SK-MEL-5 (cell line): ENCODE results near the gene DOK7. TPM values are rescaled to one million over a fixed set of nuclear protein-coding genes. Genes with fewer than 3 reads are reported as not detected.
"Not testable (repeated sequence)": the region's sequence is repeated elsewhere in the genome, so short reads cannot be mapped to it uniquely, and the experiment has no call there.

Experiments
- DNase-seq: peaks from one replicate; pipeline ENCODE4 v3.0.0-alpha.2; 2016; ENCODE audit warnings: low read depth, low spot score
- in situ Hi-C: cut with HindIII; loops from 2 replicates; pipeline ENCODE4 v1.10.0; 2016; ENCODE audit warnings: low sequenced_read_pairs, high pct_unique_total_duplicates, low pct_unique_long_range_greater_than_20kb
- total RNA-seq: library from RNA; depleted of rRNA; stranded (reverse); fragments of >200 nt; shearing (Covaris generic); gene quantifications from 2 replicates; pipeline ENCODE4 v1.2.3, GENCODE V29; 2014; rRNA removed

DOK7 gene
- total RNA-seq, 1 experiment from 2014 or later, result not detected

- in situ Hi-C loops, result no loop called here
- DNase-seq, result no peak
Observed at GRCh38 chr4:3527914-3528876, 65.1 kb downstream of the DOK7 start.

GRCh38 chr4:3529363-3529762 is 66.3 kb downstream of the DOK7 start:
- in situ Hi-C loops, result no loop called here

DNA sequence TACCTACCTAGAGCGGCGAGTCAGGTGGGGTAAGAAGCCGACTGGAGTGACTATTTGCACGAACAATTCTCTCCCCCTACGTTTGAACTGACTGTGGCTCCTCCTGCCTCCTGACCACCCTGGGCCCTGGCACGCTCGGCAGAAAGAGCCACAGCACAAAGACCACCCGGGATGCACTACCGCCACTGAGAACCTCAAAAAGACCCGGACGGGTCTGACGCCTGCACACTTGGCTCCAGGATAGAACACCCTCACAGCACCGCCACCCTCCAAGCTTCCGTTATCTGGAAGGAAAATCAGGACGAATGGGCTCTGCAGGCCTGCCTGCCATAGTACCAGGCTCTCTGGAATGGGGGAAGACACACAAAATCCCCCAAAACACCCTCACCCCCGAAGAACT is 66.9 kb downstream of the DOK7 start:
- in situ Hi-C loops, result no loop called here
- DNase-seq, result no peak

More at GRCh38 chr4:3529363-3529762, 66.3 kb downstream of the DOK7 start:
- DNase-seq, result no peak

DNA sequence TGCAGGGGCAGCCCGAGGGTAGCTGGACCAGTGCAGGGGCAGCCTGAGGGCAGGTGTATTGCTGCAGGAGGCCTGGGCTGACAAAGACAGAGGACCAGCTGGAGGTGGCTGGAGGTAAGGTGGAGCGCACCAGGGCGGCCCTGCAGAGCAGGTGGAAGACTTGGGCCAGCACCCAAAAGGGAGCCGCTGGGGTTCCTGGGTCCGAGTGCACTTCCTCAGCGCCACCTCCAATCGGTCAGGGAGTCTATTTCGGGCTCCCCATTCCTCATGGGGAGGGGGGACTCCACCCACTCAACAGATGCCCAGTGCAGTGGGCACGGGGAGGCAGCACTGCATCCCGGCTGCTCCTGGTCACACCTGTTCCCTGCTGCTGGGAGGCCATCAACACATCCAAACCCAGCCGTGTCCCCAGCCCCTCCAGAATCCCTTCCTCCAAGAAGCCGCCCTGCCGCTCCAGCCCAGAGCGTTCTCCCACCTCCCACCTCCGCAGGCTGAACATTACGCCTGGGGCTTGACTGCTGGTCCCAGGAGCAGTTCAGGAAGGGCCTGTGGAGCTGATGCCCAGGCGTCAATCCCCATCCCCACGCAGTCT is 67.7 kb downstream of the DOK7 start:
- no peak for DNase-seq
- in situ Hi-C loops, result no loop called here

DNA sequence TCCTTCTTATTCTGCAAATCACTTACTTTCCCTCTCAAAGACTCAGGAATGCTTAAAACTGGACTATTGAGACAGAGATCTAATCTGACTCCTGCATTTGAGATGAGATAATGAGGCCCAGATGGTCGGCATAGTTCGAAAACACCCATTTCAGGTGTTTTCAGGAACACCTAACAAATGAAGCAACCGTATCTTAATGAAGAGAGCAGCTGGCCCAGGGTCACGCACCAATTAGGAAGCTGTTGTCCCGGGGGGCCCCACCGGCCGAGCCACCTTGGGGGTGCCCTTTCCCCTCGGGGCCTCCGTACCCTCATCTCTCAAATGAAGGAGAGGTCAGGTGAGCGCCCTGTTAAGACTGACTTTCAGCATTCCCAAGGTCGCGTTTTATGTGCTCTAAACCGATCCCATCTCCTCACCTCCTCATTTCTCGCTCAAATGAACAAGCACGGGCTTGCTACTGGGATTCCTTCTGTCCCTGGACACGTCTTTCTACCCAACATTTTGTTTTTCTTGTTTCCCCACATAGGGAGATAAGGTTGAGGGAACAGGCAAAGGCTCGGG is 68.3 kb downstream of the DOK7 start:
- no peak for DNase-seq
- in situ Hi-C loops, result no loop called here

- in situ Hi-C loops, result no loop called here
- peak; percentile 87 for DNase-seq
Observed at GRCh38 chr4:3531879-3532750, 69.0 kb downstream of the DOK7 start, which contains the start of gene LRPAP1. Gene LRPAP1, minus strand, starts transcription at chr4:3532422. Its CDS starts 10 bp downstream, at chr4:3532412.

DNA sequence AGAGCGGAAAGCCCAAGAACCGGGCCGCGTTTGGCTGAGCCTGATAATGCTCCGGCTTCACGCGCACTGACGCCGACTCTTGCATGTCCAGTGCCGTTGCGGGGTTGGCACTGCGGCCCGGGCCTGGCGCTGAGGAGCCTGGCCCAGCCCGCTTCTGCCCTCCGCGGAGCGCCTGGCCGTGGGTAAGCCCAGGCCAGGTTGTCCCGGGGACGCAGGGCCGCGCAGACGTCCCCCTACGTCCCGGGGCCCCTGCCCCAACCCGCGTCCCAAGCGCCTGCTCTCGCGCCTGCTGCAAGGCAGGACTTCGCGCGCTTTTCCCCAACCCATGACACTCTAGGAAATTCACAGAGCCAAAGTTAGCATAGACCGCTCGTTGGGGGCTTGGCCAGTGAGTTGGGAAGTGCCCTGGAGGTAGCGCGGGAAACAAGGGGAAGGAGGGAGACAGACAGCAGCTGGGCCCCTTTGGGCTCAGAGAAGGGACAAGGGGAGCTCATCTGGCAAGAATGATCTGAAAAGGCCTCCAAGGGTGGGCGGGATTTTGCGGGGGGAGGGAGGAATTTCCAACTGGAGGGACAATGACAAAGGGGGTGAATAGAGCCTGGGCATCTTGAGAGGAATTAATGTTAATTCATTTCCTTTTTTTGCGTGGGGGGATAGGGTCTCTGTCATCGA is 69.8 kb downstream of the DOK7 start:
- in situ Hi-C loops, result no loop called here
- DNase-seq, result no peak

DNA sequence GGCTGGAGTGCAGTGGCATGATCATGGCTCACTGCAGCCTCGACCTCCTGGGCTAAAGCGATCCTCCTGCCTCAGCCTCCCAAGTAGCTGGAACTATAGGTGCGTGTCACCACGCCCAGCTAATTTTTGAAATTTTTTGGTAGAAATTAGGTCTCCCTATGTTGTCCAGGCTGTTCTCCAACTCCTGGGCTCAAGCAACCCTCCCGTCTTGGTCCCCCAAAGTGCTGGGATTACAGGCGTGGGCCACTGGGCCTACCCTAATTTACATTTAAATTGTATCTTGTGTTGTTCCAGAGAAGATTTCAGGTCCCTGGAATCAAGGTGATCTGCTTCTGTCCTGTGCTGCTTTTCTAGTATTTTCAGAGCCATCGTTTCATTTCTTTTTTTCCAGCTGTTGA is 70.3 kb downstream of the DOK7 start:
- in situ Hi-C loops, result no loop called here
- DNase-seq, result no peak

- DNase-seq, in situ Hi-C loops: not testable (repeated sequence)
Observed at GRCh38 chr4:3535812-3536211, 72.7 kb downstream of the DOK7 start.

DNA sequence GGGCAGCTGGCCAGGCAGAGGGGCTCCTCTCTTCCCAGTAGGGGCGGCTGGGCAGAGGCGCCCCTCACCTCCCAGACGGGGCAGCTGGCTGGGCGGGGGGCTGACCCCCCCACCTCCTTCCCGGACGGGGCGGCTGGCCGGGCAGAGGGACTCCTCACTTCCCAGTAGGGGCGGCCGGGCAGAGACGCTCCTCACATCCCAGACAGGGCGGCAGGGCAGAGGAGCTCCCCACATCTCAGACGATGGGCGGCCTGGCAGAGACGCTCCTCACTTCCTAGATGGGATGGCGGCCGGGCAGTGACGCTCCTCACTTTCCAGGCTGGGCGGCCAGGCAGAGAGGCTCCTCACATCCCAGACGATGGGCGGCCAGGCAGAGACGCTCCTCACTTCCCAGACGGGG is 75.8 kb downstream of the DOK7 start:
- in situ Hi-C loops, DNase-seq: not testable (repeated sequence)

- in situ Hi-C loops, DNase-seq: not testable (repeated sequence)
Observed at GRCh38 chr4:3543415-3543814, 80.3 kb downstream of the DOK7 start.

Other genes with a start within 250 kb of the DOK7 start
- 0.11 TPM in 1 of 2 replicates, not detected in the other for gene MSANTD1, start 214.1 kb upstream of the DOK7 start, total RNA-seq
- 3.9 and 4.8 TPM in 2 replicates for gene RGS12, start 170.3 kb upstream of the DOK7 start, total RNA-seq
- gene HGFAC, start 21.3 kb upstream of the DOK7 start, total RNA-seq, result not detected in 2 replicates
- gene LRPAP1, start 69.1 kb downstream of the DOK7 start, total RNA-seq, result 528 and 584 TPM in 2 replicates